ENCODE measurements around the gene ERAL1.

ERAL1 gene

DNA sequence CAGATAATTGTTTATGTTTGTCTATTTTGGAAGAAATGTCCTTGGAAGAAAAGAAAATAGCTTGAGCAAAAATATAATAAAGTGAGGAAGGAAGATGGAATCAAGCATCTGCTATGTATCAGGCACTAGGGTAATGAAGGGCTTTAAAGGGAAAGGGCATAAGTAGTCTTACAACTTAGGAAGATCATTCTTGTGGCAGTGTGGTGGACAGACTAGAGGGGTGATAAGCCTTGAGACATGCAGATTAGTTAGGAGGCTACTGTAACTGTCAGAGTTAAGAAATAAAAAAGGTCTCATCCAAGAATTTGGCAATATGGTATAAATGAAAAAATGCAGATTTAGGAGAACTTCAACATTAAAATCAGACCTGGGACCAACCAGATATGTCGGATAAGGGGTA lies 27.1 kb upstream of the ERAL1 start:
- no peak for TF ChIP-seq SIN3A (IDR thresholded peaks at IDR 0.05; ENCODE audit: borderline replicate concordance, insufficient read depth, low read length)
- TF ChIP-seq POLR2AphosphoS5 (IDR thresholded peaks at IDR 0.05; ENCODE audit: low read depth, low read length): no peak
- no peak for TF ChIP-seq TAF1 (IDR thresholded peaks at IDR 0.05; ENCODE audit: borderline replicate concordance, insufficient read depth, low read length)
- TF ChIP-seq, protein P1, sequence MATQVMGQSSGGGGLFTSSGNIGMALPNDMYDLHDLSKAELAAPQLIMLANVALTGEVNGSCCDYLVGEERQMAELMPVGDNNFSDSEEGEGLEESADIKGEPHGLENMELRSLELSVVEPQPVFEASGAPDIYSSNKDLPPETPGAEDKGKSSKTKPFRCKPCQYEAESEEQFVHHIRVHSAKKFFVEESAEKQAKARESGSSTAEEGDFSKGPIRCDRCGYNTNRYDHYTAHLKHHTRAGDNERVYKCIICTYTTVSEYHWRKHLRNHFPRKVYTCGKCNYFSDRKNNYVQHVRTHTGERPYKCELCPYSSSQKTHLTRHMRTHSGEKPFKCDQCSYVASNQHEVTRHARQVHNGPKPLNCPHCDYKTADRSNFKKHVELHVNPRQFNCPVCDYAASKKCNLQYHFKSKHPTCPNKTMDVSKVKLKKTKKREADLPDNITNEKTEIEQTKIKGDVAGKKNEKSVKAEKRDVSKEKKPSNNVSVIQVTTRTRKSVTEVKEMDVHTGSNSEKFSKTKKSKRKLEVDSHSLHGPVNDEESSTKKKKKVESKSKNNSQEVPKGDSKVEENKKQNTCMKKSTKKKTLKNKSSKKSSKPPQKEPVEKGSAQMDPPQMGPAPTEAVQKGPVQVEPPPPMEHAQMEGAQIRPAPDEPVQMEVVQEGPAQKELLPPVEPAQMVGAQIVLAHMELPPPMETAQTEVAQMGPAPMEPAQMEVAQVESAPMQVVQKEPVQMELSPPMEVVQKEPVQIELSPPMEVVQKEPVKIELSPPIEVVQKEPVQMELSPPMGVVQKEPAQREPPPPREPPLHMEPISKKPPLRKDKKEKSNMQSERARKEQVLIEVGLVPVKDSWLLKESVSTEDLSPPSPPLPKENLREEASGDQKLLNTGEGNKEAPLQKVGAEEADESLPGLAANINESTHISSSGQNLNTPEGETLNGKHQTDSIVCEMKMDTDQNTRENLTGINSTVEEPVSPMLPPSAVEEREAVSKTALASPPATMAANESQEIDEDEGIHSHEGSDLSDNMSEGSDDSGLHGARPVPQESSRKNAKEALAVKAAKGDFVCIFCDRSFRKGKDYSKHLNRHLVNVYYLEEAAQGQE (IDR thresholded peaks at IDR 0.05; ENCODE audit: insufficient read depth in 1 of 2, low read depth in 2 of 2, low read length in 2 of 2): no peak
- no peak for TF ChIP-seq FOXP2 (optimal IDR thresholded peaks at IDR 0.05; ENCODE audit: borderline replicate concordance, extremely low read depth, extremely low read length, insufficient read depth)

DNA sequence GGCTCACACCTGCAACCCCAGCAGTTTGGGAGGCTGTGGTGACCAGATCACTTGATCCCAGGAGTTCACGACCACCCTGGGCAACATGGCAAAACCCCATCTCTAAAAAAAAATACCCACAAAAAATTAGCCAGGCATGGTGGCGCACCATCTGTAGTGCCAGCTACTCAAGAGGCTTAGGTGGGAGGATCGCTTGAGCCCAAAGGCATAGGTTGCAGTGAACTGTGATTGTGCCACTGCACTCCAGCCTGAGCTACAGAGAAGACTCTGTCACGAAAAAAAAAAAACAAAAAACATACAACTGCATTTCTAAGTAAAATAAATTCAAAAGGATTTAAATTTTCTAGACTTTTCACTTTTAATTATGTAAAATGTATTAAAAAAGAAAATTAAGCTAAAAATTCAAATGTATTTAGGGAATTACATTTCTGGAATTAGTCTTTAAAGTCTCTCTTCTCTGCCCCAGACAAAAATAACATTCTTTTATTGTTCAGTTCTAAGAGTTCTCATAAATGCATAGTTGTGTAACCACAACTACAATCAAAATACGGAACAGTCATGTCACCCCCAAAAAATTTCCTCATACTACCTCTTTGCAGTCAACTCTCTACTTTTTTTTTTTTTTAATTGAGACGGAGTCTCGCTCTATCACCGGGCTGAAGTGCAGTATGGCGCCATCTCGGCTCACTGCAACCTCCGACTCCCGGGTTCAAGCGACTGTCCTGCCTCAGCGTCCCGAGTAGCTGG lies 26.3 kb upstream of the ERAL1 start:
- TF ChIP-seq FOXP2 (optimal IDR thresholded peaks at IDR 0.05; ENCODE audit: borderline replicate concordance, extremely low read depth, extremely low read length, insufficient read depth) (no peak), POLR2AphosphoS5 (IDR thresholded peaks at IDR 0.05; ENCODE audit: low read depth, low read length) (no peak), SIN3A (IDR thresholded peaks at IDR 0.05; ENCODE audit: borderline replicate concordance, insufficient read depth, low read length) (no peak)
- TF ChIP-seq, protein P1 (IDR thresholded peaks at IDR 0.05; ENCODE audit: insufficient read depth in 1 of 2, low read depth in 2 of 2, low read length in 2 of 2): no peak

DNA sequence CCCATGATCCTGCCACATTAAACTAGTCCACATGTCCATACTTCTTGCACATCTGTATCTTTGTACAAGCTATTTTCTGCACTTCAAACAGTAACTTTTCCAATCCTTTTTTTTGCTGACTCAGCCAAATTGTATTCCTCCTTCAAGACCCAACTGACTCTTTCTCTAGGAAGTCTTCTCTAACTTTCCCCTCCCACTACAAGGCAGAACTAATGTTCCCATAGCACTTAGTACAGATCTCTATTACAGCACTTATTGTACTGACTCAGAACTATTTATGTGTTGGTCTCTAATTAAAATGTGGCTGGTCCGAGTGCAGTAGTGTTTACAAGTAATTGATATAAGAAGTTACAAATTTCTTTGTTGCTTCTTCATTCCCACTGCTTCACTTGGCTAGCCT lies 20.4 kb upstream of the ERAL1 start:
- TF ChIP-seq FOXP2 (optimal IDR thresholded peaks at IDR 0.05; ENCODE audit: borderline replicate concordance, extremely low read depth, extremely low read length, insufficient read depth) (no peak), POLR2AphosphoS5 (IDR thresholded peaks at IDR 0.05; ENCODE audit: low read depth, low read length) (no peak), SIN3A (IDR thresholded peaks at IDR 0.05; ENCODE audit: borderline replicate concordance, insufficient read depth, low read length) (no peak), TAF1 (IDR thresholded peaks at IDR 0.05; ENCODE audit: borderline replicate concordance, insufficient read depth, low read length) (no peak)
- TF ChIP-seq, protein P1 (IDR thresholded peaks at IDR 0.05; ENCODE audit: insufficient read depth in 1 of 2, low read depth in 2 of 2, low read length in 2 of 2): no peak

DNA sequence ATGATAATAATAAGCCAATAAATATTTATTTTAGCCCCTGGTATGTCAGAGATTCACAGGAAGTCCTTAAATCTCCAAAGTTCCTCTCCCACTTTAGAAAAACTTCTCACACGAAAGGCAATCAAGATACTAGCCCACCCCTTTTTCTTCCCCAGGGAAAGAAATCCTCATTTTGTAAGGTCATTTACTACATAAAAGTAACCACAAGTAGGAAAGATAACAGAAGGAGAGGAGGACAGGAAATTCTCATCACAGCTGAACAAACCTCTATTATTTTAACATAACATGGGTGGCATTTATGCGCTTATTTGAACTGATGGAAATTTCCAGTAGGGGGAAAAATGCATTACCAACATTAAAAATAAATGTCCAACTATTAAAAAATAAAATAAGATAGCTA lies 15.6 kb upstream of the ERAL1 start:
- TF ChIP-seq TAF1 (IDR thresholded peaks at IDR 0.05; ENCODE audit: borderline replicate concordance, insufficient read depth, low read length) (no peak), SIN3A (IDR thresholded peaks at IDR 0.05; ENCODE audit: borderline replicate concordance, insufficient read depth, low read length) (no peak)
- TF ChIP-seq, protein P1 (IDR thresholded peaks at IDR 0.05; ENCODE audit: insufficient read depth in 1 of 2, low read depth in 2 of 2, low read length in 2 of 2): no peak

- TF ChIP-seq SIN3A (IDR thresholded peaks at IDR 0.05; ENCODE audit: borderline replicate concordance, insufficient read depth, low read length) (no peak), TAF1 (IDR thresholded peaks at IDR 0.05; ENCODE audit: borderline replicate concordance, insufficient read depth, low read length) (no peak), FOXP2 (optimal IDR thresholded peaks at IDR 0.05; ENCODE audit: borderline replicate concordance, extremely low read depth, extremely low read length, insufficient read depth) (no peak), POLR2AphosphoS5 (IDR thresholded peaks at IDR 0.05; ENCODE audit: low read depth, low read length) (no peak)
- TF ChIP-seq, protein P1 (IDR thresholded peaks at IDR 0.05; ENCODE audit: insufficient read depth in 1 of 2, low read depth in 2 of 2, low read length in 2 of 2): no peak
Observed at GRCh38 chr17:28841901-28842281, 12.9 kb upstream of the ERAL1 start.
